ENCODE data around the gene PIGZ.

PIGZ gene, protein sequence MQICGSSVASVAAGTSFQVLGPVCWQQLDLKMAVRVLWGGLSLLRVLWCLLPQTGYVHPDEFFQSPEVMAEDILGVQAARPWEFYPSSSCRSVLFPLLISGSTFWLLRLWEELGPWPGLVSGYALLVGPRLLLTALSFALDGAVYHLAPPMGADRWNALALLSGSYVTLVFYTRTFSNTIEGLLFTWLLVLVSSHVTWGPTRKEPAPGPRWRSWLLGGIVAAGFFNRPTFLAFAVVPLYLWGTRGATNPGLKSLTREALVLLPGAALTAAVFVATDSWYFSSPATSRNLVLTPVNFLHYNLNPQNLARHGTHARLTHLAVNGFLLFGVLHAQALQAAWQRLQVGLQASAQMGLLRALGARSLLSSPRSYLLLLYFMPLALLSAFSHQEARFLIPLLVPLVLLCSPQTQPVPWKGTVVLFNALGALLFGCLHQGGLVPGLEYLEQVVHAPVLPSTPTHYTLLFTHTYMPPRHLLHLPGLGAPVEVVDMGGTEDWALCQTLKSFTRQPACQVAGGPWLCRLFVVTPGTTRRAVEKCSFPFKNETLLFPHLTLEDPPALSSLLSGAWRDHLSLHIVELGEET
- total RNA-seq, result 0.58 to 0.96 (median 0.86) reads per million in 3 donors

DNA sequence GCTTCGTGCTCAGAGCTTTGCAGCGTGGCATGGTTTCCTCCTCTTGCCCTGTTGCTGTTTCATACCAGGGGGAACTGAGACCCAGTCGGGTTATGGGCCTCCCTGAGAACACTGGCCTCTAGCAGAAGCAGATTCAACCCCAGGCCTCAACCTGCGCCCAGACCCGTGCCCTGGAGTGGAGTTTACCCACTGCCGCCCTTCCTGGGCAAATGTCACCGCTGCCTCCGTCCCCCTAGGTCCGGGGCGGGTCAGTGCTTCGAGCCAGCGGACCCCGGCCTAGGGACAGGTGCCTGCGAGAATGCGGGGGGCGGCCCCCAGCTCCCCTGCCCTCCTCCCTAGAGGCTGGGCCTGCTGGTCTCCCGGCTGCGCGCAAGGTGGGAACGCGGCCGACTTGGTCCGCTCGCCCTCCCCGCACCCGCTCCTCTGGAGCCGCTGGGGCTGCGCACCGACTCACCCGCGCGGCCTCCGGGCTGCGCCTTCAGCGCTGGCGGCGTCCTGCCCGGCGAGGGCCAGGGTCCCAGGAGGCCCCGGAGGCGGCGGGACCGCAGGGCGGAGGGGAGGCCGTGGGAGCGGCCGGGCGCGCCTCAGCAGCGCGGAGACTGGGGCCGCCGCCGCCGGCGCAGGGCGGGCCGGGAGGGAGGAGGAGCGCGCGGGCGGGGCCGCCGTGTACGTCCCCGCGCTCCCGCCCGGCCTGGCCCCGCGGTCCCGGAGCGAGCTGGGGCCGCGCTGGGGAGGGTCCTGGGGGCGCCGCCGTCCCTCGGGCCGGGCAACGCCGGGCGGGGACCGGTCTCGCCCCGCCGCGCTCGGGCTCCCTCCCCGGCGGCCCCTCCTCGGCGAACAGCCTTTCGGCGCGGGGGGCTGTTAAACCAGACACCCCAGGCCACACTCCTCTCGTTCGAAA lies at the start of gene PIGZ:
Gene PIGZ (minus strand): TSS at position 601 of the 901 bp plus-strand sequence. CDS start 16,802 bp downstream, outside the sequence.
- Histone ChIP-seq H3K4me3 (ENCODE audit: insufficient read depth, low read depth, low read length, poor library complexity, severe bottlenecking) (peak within 1 kb of the TSS; percentile 77), H3K4me1 (ENCODE audit: control insufficient read depth, insufficient read depth, low read length, poor library complexity, severe bottlenecking) (peaks cover 6% of the 10 kb centered on the region), H3K27ac (ENCODE audit: insufficient read depth, low read length, poor library complexity, severe bottlenecking) (no peak within 1 kb of the TSS), H3K9me3 (ENCODE audit: control insufficient read depth, low read length) (no peaks in the 10 kb centered on the region), H3K27me3 (replicated peaks; ENCODE audit: control insufficient read depth, insufficient read depth, low read length, poor library complexity, severe bottlenecking) (no peaks in the 10 kb centered on the region), H3K36me3 (ENCODE audit: control insufficient read depth, insufficient read depth, low read length) (no peaks in the 10 kb centered on the region)
- no peak for DNase-seq

DNA sequence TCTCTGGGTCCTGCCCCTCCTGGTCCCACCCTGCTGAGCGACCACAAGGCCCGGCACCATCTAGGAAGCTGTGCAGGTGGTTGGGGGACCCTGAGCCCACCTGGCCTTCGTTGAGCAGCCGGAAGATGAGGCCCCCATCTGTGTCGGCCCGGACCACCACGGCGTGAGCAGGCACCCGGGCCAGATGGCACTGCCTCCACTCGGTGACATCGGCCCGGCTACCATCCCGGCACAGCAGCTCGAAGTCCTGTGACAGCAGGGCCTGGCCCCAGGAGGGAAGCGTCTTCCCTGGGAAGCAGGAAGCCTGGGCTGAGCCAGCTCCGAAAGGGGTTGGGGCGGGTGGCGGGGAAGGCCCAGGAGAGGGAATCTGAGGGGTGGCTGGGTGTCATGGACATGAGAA lies 48.4 kb upstream of the PIGZ start:
- Histone ChIP-seq H3K4me3 (ENCODE audit: insufficient read depth, low read depth, low read length, poor library complexity, severe bottlenecking) (no peak overlapping the region), H3K27me3 (replicated peaks; ENCODE audit: control insufficient read depth, insufficient read depth, low read length, poor library complexity, severe bottlenecking) (no peaks in the 10 kb centered on the region), H3K9me3 (ENCODE audit: control insufficient read depth, low read length) (no peaks in the 10 kb centered on the region), H3K36me3 (ENCODE audit: control insufficient read depth, insufficient read depth, low read length) (no peaks in the 10 kb centered on the region), H3K27ac (ENCODE audit: insufficient read depth, low read length, poor library complexity, severe bottlenecking) (no peak overlapping the region), H3K4me1 (ENCODE audit: control insufficient read depth, insufficient read depth, low read length, poor library complexity, severe bottlenecking) (no peaks in the 10 kb centered on the region)
- DNase-seq, result no peak

DNA sequence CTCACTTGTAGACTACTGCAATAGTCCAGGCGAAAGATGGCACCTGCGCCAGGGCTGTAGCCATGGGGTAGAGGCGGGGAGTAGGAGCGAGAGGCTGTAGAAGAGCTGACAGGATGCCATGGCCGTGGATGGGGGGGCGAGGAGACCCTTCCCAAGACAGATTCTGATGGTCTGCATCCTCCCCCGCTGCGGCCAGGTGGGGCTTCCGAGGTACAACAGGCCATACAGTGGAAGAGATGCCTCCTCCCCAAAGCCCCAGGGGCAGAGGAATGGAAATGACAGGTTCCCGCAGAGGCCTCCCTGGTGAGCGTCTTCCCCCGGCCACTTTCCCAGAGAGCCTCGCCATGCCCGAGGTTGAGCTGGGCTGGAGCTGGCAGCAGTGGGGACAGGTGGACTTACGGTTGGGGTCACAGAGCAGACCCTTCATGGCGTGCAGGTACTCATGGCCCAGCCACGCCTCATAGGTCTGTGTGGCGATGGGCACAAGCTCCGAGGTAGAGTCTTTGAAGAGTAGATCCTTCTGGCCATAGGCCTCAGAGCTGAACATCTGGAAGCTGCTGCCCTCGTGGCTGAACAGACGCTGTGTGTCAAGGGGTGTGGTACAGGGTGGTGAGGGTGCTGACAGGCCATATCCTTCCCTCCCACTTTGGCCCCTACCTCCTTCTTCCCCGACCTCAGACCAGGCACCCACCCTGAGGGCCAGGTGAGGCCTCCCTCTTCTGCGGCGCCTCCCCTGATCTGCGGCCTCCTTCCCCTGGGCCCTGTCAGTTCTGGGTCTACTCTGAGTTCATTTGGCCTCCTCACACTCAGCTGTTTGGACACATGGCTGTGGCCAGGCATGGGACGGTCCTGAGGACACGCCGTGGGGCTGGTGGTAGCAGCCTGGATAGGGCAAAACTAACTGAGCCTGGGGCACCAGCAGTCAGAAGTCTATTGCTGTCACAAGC lies 47.4 kb upstream of the PIGZ start:
- Histone ChIP-seq H3K27ac (ENCODE audit: insufficient read depth, low read length, poor library complexity, severe bottlenecking) (no peak overlapping the region), H3K4me3 (ENCODE audit: insufficient read depth, low read depth, low read length, poor library complexity, severe bottlenecking) (no peak overlapping the region), H3K4me1 (ENCODE audit: control insufficient read depth, insufficient read depth, low read length, poor library complexity, severe bottlenecking) (no peaks in the 10 kb centered on the region), H3K36me3 (ENCODE audit: control insufficient read depth, insufficient read depth, low read length) (no peaks in the 10 kb centered on the region), H3K27me3 (replicated peaks; ENCODE audit: control insufficient read depth, insufficient read depth, low read length, poor library complexity, severe bottlenecking) (no peaks in the 10 kb centered on the region), H3K9me3 (ENCODE audit: control insufficient read depth, low read length) (no peaks in the 10 kb centered on the region)
- DNase-seq, result no peak

DNA sequence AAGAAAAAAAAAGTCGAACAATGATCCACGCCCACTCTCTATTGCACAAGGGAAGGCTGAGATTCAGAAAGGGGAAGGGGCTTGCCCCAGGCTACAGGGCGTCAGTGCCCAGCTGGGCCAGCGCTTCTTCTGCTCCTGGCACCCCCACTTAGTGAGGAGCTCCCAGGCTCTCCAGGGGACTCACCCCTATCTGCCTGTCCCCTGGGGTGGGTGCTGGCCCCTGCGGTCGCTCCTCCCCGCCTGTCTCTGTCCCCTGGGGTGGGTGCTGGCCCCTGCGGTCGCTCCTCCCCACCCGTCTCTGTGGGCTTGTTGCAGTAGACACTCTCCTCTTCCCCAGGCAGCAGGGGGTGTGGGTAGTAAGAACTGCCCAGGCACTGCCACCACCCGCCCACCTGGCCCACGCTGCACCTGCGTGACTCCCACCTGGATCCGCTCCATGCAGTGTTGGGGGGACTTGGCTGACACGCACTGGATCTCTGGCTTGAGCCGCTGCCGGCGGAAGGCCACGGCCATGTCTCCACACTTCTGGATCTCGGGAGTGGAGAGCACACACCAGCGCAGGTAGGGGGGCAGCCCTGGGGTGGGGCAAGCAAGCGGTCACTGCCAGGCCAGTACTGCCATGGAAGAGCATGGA lies 46.4 kb upstream of the PIGZ start:
- Histone ChIP-seq H3K27ac (ENCODE audit: insufficient read depth, low read length, poor library complexity, severe bottlenecking) (no peak overlapping the region), H3K36me3 (ENCODE audit: control insufficient read depth, insufficient read depth, low read length) (no peaks in the 10 kb centered on the region), H3K27me3 (replicated peaks; ENCODE audit: control insufficient read depth, insufficient read depth, low read length, poor library complexity, severe bottlenecking) (no peaks in the 10 kb centered on the region), H3K4me1 (ENCODE audit: control insufficient read depth, insufficient read depth, low read length, poor library complexity, severe bottlenecking) (no peaks in the 10 kb centered on the region), H3K4me3 (ENCODE audit: insufficient read depth, low read depth, low read length, poor library complexity, severe bottlenecking) (no peak overlapping the region), H3K9me3 (ENCODE audit: control insufficient read depth, low read length) (no peaks in the 10 kb centered on the region)
- no peak for DNase-seq

DNA sequence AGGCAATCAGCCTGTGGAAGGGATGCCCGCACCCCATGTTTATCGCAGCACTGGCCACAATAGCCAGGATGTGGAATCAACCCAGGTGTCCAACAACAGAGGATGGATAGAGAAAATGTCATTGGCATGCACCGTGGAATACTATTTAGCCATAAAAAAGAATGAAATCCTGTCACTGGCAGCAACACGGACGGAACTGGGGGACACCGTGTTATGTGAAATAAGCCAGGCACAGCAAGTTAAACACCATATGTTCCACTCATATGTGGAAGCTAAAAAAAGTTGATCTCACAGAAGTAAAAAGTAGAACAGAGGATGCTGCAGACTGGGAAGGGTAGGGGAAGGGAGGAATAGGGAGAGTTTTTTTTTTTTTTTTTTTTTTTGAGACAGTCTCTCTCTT lies 45.4 kb upstream of the PIGZ start:
- Histone ChIP-seq H3K27ac (ENCODE audit: insufficient read depth, low read length, poor library complexity, severe bottlenecking) (no peak overlapping the region), H3K27me3 (replicated peaks; ENCODE audit: control insufficient read depth, insufficient read depth, low read length, poor library complexity, severe bottlenecking) (no peaks in the 10 kb centered on the region), H3K36me3 (ENCODE audit: control insufficient read depth, insufficient read depth, low read length) (no peaks in the 10 kb centered on the region), H3K9me3 (ENCODE audit: control insufficient read depth, low read length) (no peaks in the 10 kb centered on the region), H3K4me1 (ENCODE audit: control insufficient read depth, insufficient read depth, low read length, poor library complexity, severe bottlenecking) (no peaks in the 10 kb centered on the region), H3K4me3 (ENCODE audit: insufficient read depth, low read depth, low read length, poor library complexity, severe bottlenecking) (no peak overlapping the region)
- no peak for DNase-seq

DNA sequence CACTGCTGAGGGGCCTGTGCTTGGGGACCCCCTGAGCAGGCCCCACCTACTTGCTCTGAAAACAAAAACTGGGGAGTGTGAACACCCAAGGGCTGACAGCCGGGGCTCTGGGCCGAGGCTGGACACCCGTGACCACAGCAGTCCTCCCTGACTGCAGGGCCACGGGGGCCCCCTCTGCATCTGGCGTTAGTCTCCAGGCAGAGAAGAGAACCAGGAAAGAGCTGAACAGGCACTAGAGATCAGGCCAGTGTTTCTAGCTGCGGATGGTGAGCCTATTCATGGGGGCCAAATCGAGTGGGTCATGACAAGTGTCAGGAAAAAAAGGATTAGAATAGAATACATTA lies 43.9 kb upstream of the PIGZ start:
- no peaks in the 10 kb centered on the region for H3K36me3 ChIP-seq (ENCODE audit: control insufficient read depth, insufficient read depth, low read length)
- no peaks in the 10 kb centered on the region for H3K9me3 ChIP-seq (ENCODE audit: control insufficient read depth, low read length)
- no peaks in the 10 kb centered on the region for H3K4me1 ChIP-seq (ENCODE audit: control insufficient read depth, insufficient read depth, low read length, poor library complexity, severe bottlenecking)
- no peak overlapping the region for H3K27ac ChIP-seq (ENCODE audit: insufficient read depth, low read length, poor library complexity, severe bottlenecking)
- DNase-seq, result no peak
- no peak overlapping the region for H3K4me3 ChIP-seq (ENCODE audit: insufficient read depth, low read depth, low read length, poor library complexity, severe bottlenecking)
- no peaks in the 10 kb centered on the region for H3K27me3 ChIP-seq (replicated peaks; ENCODE audit: control insufficient read depth, insufficient read depth, low read length, poor library complexity, severe bottlenecking)

DNA sequence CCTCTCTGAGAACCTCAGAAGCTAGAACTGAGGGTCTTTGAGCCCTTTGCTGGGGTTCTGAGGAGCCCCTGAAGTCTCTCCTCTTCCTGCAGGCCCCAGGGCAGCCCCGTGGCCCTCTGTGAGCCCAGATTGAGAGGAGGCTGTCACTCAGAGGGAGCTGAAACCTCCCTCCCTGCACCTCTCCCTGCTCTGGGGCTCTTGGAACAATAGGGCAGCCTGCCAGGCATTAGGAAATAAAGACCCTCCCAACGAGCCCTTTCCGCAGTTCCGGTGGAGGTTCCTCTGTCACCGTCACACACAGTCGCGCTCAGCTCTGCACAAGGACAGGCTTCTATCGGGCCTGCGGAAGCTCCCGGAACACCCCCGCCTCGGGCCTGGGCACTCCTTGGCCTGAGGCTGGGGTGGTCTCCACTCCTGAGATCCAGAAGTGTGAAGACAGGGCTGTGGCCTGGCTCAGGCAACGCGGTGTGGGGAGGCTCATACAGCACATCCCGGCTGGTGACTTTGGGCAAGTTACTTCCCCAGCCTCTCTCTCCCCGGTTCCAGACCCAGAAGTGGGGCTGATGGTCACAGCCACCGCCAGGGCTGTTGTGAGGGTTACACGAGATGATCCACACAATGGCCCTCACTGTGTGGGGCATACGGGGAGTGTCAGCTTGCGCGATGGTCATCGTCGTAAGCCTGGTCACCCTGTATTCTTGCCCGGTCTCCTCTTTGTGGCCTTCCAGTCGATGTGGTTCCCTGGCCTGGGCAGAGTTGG lies 43.3 kb upstream of the PIGZ start:
- DNase-seq, result no peak
- Histone ChIP-seq H3K9me3 (ENCODE audit: control insufficient read depth, low read length) (no peaks in the 10 kb centered on the region), H3K27ac (ENCODE audit: insufficient read depth, low read length, poor library complexity, severe bottlenecking) (no peak overlapping the region), H3K4me3 (ENCODE audit: insufficient read depth, low read depth, low read length, poor library complexity, severe bottlenecking) (no peak overlapping the region), H3K27me3 (replicated peaks; ENCODE audit: control insufficient read depth, insufficient read depth, low read length, poor library complexity, severe bottlenecking) (no peaks in the 10 kb centered on the region), H3K36me3 (ENCODE audit: control insufficient read depth, insufficient read depth, low read length) (no peaks in the 10 kb centered on the region), H3K4me1 (ENCODE audit: control insufficient read depth, insufficient read depth, low read length, poor library complexity, severe bottlenecking) (no peaks in the 10 kb centered on the region)

DNA sequence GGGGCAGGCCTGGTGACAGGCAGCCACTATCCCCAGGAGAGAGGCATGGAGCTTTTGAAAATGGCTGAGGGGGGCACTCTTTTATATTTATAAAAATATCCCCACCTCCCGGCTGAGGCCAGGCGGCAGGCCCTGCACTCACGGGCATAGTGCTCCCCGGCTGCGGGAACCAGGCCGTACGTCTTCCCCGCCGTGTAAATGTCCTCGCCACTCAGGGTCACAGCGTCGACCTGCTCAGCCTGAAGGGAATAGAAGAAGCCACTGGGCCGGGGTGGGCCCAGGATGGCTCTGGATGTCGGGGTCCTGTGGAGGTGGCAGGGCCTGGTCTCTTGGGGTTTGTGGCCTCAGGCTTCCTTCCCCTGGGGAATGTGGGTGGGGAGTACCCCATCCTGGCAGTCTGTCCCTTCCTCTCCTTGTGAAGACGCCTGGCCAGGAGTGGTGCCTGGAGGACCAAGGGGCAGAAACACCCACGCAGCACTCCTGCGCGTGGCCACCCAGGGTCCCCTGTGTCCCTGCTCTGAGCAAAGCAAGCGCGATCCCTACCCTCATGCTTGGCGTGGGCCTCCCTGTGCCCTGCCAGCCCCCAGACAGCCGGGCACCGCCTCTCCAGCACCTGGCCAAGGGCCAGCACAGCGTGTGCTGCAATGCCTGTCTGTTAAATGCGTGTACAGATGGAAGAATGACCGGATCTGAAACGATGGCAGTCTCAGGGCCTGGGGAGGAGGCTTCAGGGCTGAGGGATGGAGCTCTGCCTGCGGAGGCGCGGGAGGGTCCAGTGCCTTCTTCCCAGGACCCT lies 42.1 kb upstream of the PIGZ start:
- no peak for DNase-seq
- Histone ChIP-seq H3K4me1 (ENCODE audit: control insufficient read depth, insufficient read depth, low read length, poor library complexity, severe bottlenecking) (no peaks in the 10 kb centered on the region), H3K27ac (ENCODE audit: insufficient read depth, low read length, poor library complexity, severe bottlenecking) (no peak overlapping the region), H3K27me3 (replicated peaks; ENCODE audit: control insufficient read depth, insufficient read depth, low read length, poor library complexity, severe bottlenecking) (no peaks in the 10 kb centered on the region), H3K4me3 (ENCODE audit: insufficient read depth, low read depth, low read length, poor library complexity, severe bottlenecking) (no peak overlapping the region), H3K9me3 (ENCODE audit: control insufficient read depth, low read length) (no peaks in the 10 kb centered on the region), H3K36me3 (ENCODE audit: control insufficient read depth, insufficient read depth, low read length) (no peaks in the 10 kb centered on the region)

Data from effector memory CD4-positive, alpha-beta T cell (primary cell).